ENCODE measurements around the gene CBARP. TPM values are rescaled to one million over a fixed set of nuclear protein-coding genes. Genes with fewer than 3 reads are reported as not detected.
"Not testable (repeated sequence)": the region's sequence is repeated elsewhere in the genome, so short reads cannot be mapped to it uniquely, and the experiment has no call there.

CBARP gene
- total RNA-seq, 1 donor from 2014 or later, result 1.2 TPM

GRCh38 chr19:1210227-1210538 is 27.6 kb downstream of the CBARP start:
- H3K79me2 ChIP-seq (ENCODE audit: low read depth), result peaks cover 91% of the 10 kb centered on the region
- H3K27ac Mint-ChIP-seq, result no peak overlapping the region
- TF ChIP-seq EZH2phosphoT487 (IDR thresholded peaks at IDR 0.05) (no peak), EZH2 (IDR thresholded peaks at IDR 0.05) (no peak), CTCF (IDR thresholded peaks at IDR 0.05) (no peak)

GRCh38 chr19:1208830-1209229 is 29.0 kb downstream of the CBARP start:
- H3K4me3 ChIP-seq; H3K27me3 Mint-ChIP-seq (ENCODE audit: insufficient read depth, low read depth); H3K4me2 ChIP-seq; H3K9me3 ChIP-seq (ENCODE audit: low read depth); H3K9me3 Mint-ChIP-seq; H3K27me3 ChIP-seq; DNase-seq (ENCODE audit: low spot score); H3K27ac ChIP-seq; H3K4me3 Mint-ChIP-seq; H3K9ac ChIP-seq; H2AFZ ChIP-seq (replicated peaks); H3K27ac Mint-ChIP-seq; H3K36me3 ChIP-seq: not testable (repeated sequence)
- peaks cover 78% of the 10 kb centered on the region for H3K79me2 ChIP-seq (ENCODE audit: low read depth)
- peaks cover 17% of the 10 kb centered on the region for H3K4me1 ChIP-seq
- Mint-ChIP-seq H3K36me3 (peaks cover 14% of the 10 kb centered on the region), H3K4me1 (peaks cover 31% of the 10 kb centered on the region)
- peaks cover 75% of the 10 kb centered on the region for H4K20me1 ChIP-seq (ENCODE audit: low read depth)
- H3F3A ChIP-seq (ENCODE audit: low read depth), result peaks cover 25% of the 10 kb centered on the region

More at GRCh38 chr19:1210227-1210538, 27.6 kb downstream of the CBARP start:
- Mint-ChIP-seq H3K27me3 (ENCODE audit: insufficient read depth, low read depth) (peaks cover 4% of the 10 kb centered on the region), H3K36me3 (peaks cover 14% of the 10 kb centered on the region), H3K4me3 (no peak overlapping the region), H3K9me3 (no peaks in the 10 kb centered on the region), H3K4me1 (peaks cover 34% of the 10 kb centered on the region)
- no peak overlapping the region for H3K4me3 ChIP-seq
- no peak for DNase-seq (ENCODE audit: low spot score)
- peaks cover 14% of the 10 kb centered on the region for H3F3A ChIP-seq (ENCODE audit: low read depth)
- no peak overlapping the region for H3K27ac ChIP-seq
- no peaks in the 10 kb centered on the region for H3K27me3 ChIP-seq
- H3K4me1 ChIP-seq, result peaks cover 19% of the 10 kb centered on the region
- no peaks in the 10 kb centered on the region for H3K9me3 ChIP-seq (ENCODE audit: low read depth)
- H3K4me2 ChIP-seq, result no peak overlapping the region
- H3K36me3 ChIP-seq, result no peaks in the 10 kb centered on the region
- H4K20me1 ChIP-seq (ENCODE audit: low read depth), result peaks cover 88% of the 10 kb centered on the region
- no peak overlapping the region for H2AFZ ChIP-seq (replicated peaks)
- H3K9ac ChIP-seq, result no peak overlapping the region

GRCh38 chr19:1206864-1207450 is 30.8 kb downstream of the CBARP start:
- H3K9ac ChIP-seq, result peak overlapping the region; percentile 53
- H3K27ac ChIP-seq, result no peak overlapping the region
- H3K36me3 ChIP-seq, result no peaks in the 10 kb centered on the region
- H3K9me3 Mint-ChIP-seq, result no peaks in the 10 kb centered on the region
- DNase-seq (ENCODE audit: low spot score), result no peak
- peaks cover 10% of the 10 kb centered on the region for H3K36me3 Mint-ChIP-seq
- H3K9me3 ChIP-seq (ENCODE audit: low read depth), result no peaks in the 10 kb centered on the region
- peaks cover 29% of the 10 kb centered on the region for H3K4me1 Mint-ChIP-seq
- no peak overlapping the region for H2AFZ ChIP-seq (replicated peaks)
- H3K4me1 ChIP-seq, result peaks cover 17% of the 10 kb centered on the region
- H3K27me3 ChIP-seq, result no peaks in the 10 kb centered on the region
- H3K4me3 ChIP-seq, result peak overlapping the region; percentile 82
- H4K20me1 ChIP-seq (ENCODE audit: low read depth), result peaks cover 59% of the 10 kb centered on the region
- peaks cover 6% of the 10 kb centered on the region for H3K27me3 Mint-ChIP-seq (ENCODE audit: insufficient read depth, low read depth)
- H3K4me2 ChIP-seq, result peak overlapping the region; percentile 97
- H3K4me3 Mint-ChIP-seq, result peak overlapping the region; percentile 96
- TF ChIP-seq EZH2phosphoT487 (IDR thresholded peaks at IDR 0.05), result no peak
- TF ChIP-seq CTCF (IDR thresholded peaks at IDR 0.05), result no peak
- no peak for TF ChIP-seq EZH2 (IDR thresholded peaks at IDR 0.05)
- H3F3A ChIP-seq (ENCODE audit: low read depth), result peaks cover 25% of the 10 kb centered on the region
- peaks cover 59% of the 10 kb centered on the region for H3K79me2 ChIP-seq (ENCODE audit: low read depth)
- no peak overlapping the region for H3K27ac Mint-ChIP-seq

GRCh38 chr19:1206150-1206863 is 31.5 kb downstream of the CBARP start:
- H3K79me2 ChIP-seq (ENCODE audit: low read depth), result peaks cover 52% of the 10 kb centered on the region
- Mint-ChIP-seq H3K4me3 (peak overlapping the region; percentile 96), H3K27ac (no peak overlapping the region)

More at GRCh38 chr19:1206150-1206863, 31.5 kb downstream of the CBARP start:
- peak overlapping the region; percentile 53 for H3K9ac ChIP-seq
- no peaks in the 10 kb centered on the region for H3K27me3 ChIP-seq
- H3K4me2 ChIP-seq, result peak overlapping the region; percentile 97
- peaks cover 52% of the 10 kb centered on the region for H4K20me1 ChIP-seq (ENCODE audit: low read depth)
- peaks cover 7% of the 10 kb centered on the region for H3K36me3 Mint-ChIP-seq
- H2AFZ ChIP-seq (replicated peaks), result no peak overlapping the region
- H3K27me3 Mint-ChIP-seq (ENCODE audit: insufficient read depth, low read depth), result peaks cover 6% of the 10 kb centered on the region
- H3K9me3 ChIP-seq (ENCODE audit: low read depth), result no peaks in the 10 kb centered on the region
- peaks cover 25% of the 10 kb centered on the region for H3F3A ChIP-seq (ENCODE audit: low read depth)
- H3K4me1 ChIP-seq, result peaks cover 17% of the 10 kb centered on the region
- no peaks in the 10 kb centered on the region for H3K9me3 Mint-ChIP-seq
- H3K27ac ChIP-seq, result no peak overlapping the region
- DNase-seq (ENCODE audit: low spot score), result peak; percentile 50
- H3K4me3 ChIP-seq, result peak overlapping the region; percentile 82
- peaks cover 26% of the 10 kb centered on the region for H3K4me1 Mint-ChIP-seq
- H3K36me3 ChIP-seq, result no peaks in the 10 kb centered on the region
- TF ChIP-seq CTCF (IDR thresholded peaks at IDR 0.05), result no peak
- TF ChIP-seq EZH2phosphoT487 (IDR thresholded peaks at IDR 0.05), result no peak
- TF ChIP-seq EZH2 (IDR thresholded peaks at IDR 0.05), result no peak
